Measurements from ENCODE around the gene TMEM121.
"Not testable (repeated sequence)": the region's sequence is repeated elsewhere in the genome, so short reads cannot be mapped to it uniquely, and the experiment has no call there.

Gene TMEM121

GRCh38 chr14:105549481-105549880, 23.1 kb downstream of the TMEM121 start:
- no peak for DNase-seq

GRCh38 chr14:105554022-105554421, 27.6 kb downstream of the TMEM121 start:
- DNase-seq = no peak

- DNase-seq = no peak
These were observed 28.1 kb downstream of the TMEM121 start for GRCh38 chr14:105554523-105554922.

GRCh38 chr14:105557671-105558070, 31.3 kb downstream of the TMEM121 start:
- DNase-seq = not testable (repeated sequence)

GRCh38 chr14:105558449-105559154, 32.2 kb downstream of the TMEM121 start:
- not testable (repeated sequence) for DNase-seq

- not testable (repeated sequence) for DNase-seq
These were observed 33.1 kb downstream of the TMEM121 start for GRCh38 chr14:105559384-105560047.

- not testable (repeated sequence) for DNase-seq
These were observed 33.8 kb downstream of the TMEM121 start for GRCh38 chr14:105560048-105560669.

- not testable (repeated sequence) for DNase-seq
These were observed 35.0 kb downstream of the TMEM121 start for GRCh38 chr14:105561345-105561744.

- no peak for DNase-seq
These were observed 36.4 kb downstream of the TMEM121 start for GRCh38 chr14:105562713-105563346.

GRCh38 chr14:105563347-105563737, 37.0 kb downstream of the TMEM121 start:
- DNase-seq = no peak

- not testable (repeated sequence) for DNase-seq
These were observed 38.2 kb downstream of the TMEM121 start for GRCh38 chr14:105564536-105564935.

GRCh38 chr14:105565185-105565919, 39.0 kb downstream of the TMEM121 start:
- DNase-seq = not testable (repeated sequence)

- DNase-seq = not testable (repeated sequence)
These were observed 40.1 kb downstream of the TMEM121 start for GRCh38 chr14:105566248-105567163.

- not testable (repeated sequence) for DNase-seq
These were observed 41.1 kb downstream of the TMEM121 start for GRCh38 chr14:105567164-105568103.

GRCh38 chr14:105568140-105568843, 41.9 kb downstream of the TMEM121 start:
- not testable (repeated sequence) for DNase-seq

- no peak for DNase-seq
These were observed 42.7 kb downstream of the TMEM121 start for GRCh38 chr14:105568859-105569766.

GRCh38 chr14:105570482-105570881, 44.1 kb downstream of the TMEM121 start:
- DNase-seq = no peak

GRCh38 chr14:105571181-105571951, 45.0 kb downstream of the TMEM121 start:
- DNase-seq = not testable (repeated sequence)

All from NCI-H446 treated with DMSO at 0.1 percent for 48 hours (cell line).